Measurements from ENCODE around the gene CORO2A.
"Not testable (repeated sequence)": the region's sequence is repeated elsewhere in the genome, so short reads cannot be mapped to it uniquely, and the experiment has no call there.

Gene CORO2A

GRCh38 chr9:98101868-98102273 lies 90.6 kb downstream of the CORO2A start:
- no peak for DNase-seq

- no peak for DNase-seq
These were observed 91.0 kb downstream of the CORO2A start for GRCh38 chr9:98101416-98101815.

- DNase-seq: no peak
These were observed 92.0 kb downstream of the CORO2A start for GRCh38 chr9:98100456-98100855.

GRCh38 chr9:98099898-98100297 lies 92.5 kb downstream of the CORO2A start:
- no peak for DNase-seq

- no peak for DNase-seq
These were observed 93.1 kb downstream of the CORO2A start for GRCh38 chr9:98099346-98099745.

- no peak for DNase-seq
These were observed 94.6 kb downstream of the CORO2A start for GRCh38 chr9:98097836-98098235.

GRCh38 chr9:98096091-98096490 lies 96.3 kb downstream of the CORO2A start:
- no peak for DNase-seq

- DNase-seq: no peak
These were observed 97.0 kb downstream of the CORO2A start for GRCh38 chr9:98095401-98095800.

- DNase-seq: no peak
These were observed 97.6 kb downstream of the CORO2A start for GRCh38 chr9:98094851-98095250.

GRCh38 chr9:98094316-98094715 lies 98.1 kb downstream of the CORO2A start:
- no peak for DNase-seq

GRCh38 chr9:98092613-98092931 lies 99.9 kb downstream of the CORO2A start:
- DNase-seq: no peak

GRCh38 chr9:98091735-98092612 lies 100.5 kb downstream of the CORO2A start:
- DNase-seq: no peak

GRCh38 chr9:98090674-98091073 lies 101.8 kb downstream of the CORO2A start:
- DNase-seq: not testable (repeated sequence)

GRCh38 chr9:98087420-98088354 lies 104.8 kb downstream of the CORO2A start:
- DNase-seq: no peak

- no peak for DNase-seq
These were observed 106.0 kb downstream of the CORO2A start for GRCh38 chr9:98086461-98086860.

- no peak for DNase-seq
These were observed 106.5 kb downstream of the CORO2A start for GRCh38 chr9:98085944-98086343.

GRCh38 chr9:98085058-98085457 lies 107.4 kb downstream of the CORO2A start:
- DNase-seq: no peak

- no peak for DNase-seq
These were observed 108.0 kb downstream of the CORO2A start for GRCh38 chr9:98084396-98084795.

- no peak for DNase-seq
These were observed 108.8 kb downstream of the CORO2A start for GRCh38 chr9:98083566-98084183.

GRCh38 chr9:98083061-98083501 lies 109.4 kb downstream of the CORO2A start:
- DNase-seq: no peak

GRCh38 chr9:98081477-98082219 lies 110.8 kb downstream of the CORO2A start:
- DNase-seq: peak; percentile 59

GRCh38 chr9:98080780-98081179 lies 111.7 kb downstream of the CORO2A start:
- DNase-seq: no peak

GRCh38 chr9:98080326-98080725 lies 112.1 kb downstream of the CORO2A start:
- DNase-seq: no peak

Data from 8988T (cell line).